GM18858 (cell line): ENCODE results near the gene ZDHHC4.

Experiments
- ATAC-seq: cut with Tn5 transposase; IDR thresholded peaks from one replicate; pipeline ENCODE4 v1.9.1; 2021; ENCODE audit not compliant: unreplicated experiment

ZDHHC4 gene

DNA sequence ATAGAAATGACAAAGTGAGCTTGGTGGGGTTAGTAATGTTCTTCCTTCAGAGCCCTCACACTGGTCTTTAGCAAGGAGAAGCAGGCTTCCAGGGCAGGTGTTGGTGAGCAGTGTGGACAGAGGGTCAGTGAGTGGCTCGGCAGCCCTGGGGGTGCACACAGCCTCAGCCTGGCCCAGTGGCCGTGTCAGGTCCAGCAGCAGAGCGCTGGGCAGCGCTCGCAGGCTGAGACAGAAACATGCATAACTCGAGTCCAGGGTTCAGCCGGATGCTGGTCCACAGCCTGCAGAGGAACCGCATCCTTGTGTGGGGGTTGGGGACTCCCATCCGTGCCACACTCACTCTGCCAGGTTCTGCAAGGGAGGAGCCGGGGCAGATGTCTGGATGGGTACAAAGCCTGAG is 27.2 kb downstream of the ZDHHC4 start:
- no peak for ATAC-seq

DNA sequence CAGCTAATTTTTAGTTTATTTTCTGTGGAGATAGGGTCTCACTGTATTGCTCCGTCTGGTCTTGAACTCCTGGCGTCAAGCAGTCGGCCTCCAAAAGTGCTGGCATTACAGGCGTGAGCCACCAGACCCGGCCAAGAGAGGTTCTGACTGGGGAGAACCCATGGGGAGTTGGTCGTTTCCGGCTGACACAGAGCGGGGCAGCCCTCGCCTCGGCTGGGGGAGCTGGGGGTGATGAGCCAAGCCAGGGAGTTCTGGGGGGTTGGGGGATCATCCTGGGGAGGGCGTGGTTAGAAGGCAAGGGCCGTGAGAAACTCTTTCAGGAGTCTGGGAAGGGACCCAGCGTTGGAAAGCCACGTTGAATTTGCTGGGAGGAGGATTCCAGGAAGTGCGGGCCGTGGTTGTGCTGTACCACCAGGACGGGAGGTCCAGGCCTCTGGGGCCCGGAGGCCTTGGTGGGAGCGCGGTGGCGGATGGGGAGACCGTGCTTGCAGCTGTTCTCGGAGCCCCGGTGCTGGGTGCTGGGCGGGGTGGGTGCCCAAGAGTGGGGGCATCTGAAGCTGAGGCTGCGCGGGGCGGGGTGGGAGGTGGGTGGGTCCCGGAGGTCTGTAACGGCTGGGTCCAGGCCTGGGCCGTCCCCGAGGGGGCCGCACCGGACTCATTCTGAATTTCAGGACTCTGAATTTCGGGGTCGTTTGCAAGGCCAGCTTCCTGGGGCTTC is 29.8 kb downstream of the ZDHHC4 start:
- no peak for ATAC-seq

DNA sequence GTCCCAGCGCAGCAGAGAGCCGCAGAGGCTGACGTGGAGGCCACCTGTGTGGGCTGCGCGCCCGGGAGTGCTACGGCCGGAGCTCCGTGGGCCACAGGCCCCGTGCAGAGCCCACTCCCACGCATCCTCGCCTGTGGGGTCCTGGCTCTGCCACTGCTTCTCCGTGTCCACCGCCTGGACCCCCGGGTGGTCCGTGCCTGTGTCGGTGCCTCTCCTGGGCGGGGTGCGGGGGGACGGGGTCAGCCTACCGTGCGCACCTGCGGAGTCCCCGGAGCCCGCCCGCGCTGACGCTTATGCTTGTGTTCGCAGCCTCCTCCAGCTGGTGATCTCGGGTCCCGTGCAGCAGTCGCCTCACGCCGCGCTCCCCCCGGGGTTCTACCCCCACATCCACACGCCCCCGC is 30.4 kb downstream of the ZDHHC4 start:
- ATAC-seq = no peak

DNA sequence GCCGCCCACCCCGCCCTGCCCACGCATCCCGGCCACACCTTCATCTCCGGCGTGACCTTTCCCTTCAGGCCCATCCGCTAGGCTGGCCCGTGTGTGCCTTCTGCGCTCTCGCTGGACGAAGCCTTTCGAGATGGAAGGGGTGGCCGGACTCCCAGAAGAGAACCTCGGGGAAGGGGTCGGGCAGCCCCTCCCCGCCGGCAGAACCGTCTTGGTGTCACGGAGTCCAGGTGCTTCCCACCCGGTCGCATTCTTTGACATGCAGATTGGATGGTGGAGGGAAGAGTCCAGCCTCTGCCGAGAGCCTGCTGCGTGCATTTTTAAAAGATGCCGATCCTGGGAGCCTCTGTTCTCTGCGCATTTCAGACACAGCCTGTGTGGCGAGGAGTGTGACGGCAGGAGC is 30.8 kb downstream of the ZDHHC4 start:
- no peak for ATAC-seq

DNA sequence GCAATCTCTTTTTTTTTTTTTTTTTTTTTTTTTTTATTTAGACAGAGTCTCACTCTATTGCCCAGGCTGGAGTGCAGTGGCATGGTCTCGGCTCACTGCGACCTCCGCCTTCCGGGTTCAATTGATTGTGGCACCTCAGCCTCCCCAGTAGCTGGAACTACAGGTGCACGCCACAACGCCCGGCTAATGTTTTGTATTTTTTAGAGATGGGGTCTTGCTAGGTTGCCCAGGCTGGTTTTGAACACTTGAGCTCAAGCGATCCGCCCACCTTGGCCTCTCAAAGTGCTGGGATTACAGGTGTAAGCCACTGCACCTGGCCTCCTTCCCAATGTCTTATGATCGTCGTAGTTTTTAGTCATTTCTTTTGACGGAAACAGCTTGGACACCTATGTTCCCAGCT is 31.5 kb downstream of the ZDHHC4 start:
- ATAC-seq = no peak

DNA sequence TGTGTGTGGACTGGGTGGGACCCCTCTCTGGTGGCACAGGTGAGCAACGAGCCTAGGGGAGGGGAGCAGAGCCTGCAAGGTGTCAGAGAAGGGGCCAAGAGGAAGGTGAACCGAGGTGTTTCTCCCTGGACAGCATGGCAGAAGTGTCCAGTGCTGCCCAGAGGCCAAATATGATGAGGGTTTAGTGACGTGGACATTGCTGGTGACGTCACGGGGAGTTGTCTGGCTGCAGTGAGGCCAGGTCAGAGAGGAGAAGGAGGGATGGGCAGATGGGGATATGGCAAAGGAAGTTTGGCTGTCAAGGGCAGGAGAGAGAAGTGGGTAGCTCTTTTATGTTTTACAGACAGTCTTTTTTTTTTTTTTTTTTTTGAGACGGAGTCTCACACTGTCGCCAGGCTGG is 35.6 kb downstream of the ZDHHC4 start:
- no peak for ATAC-seq

DNA sequence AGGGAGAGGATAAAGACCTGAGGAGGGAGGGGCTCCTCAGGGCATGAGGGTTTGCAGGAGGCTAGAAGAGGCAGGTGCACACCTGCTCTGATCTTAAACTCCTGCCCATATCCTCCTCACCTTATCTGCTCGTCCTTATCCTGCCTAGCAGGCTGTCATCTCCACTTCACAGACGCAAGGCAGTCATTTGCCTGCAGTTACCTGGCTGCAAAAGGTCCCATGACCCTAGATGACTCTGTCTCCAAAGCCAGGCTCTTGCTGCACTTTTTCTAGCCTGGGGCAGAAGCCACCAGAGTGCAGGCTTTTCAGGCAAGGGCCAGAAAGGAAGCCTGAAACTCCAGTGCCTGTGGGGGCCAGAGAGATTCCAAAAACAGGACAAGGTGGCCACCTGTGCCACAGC is 36.5 kb downstream of the ZDHHC4 start:
- ATAC-seq = no peak

DNA sequence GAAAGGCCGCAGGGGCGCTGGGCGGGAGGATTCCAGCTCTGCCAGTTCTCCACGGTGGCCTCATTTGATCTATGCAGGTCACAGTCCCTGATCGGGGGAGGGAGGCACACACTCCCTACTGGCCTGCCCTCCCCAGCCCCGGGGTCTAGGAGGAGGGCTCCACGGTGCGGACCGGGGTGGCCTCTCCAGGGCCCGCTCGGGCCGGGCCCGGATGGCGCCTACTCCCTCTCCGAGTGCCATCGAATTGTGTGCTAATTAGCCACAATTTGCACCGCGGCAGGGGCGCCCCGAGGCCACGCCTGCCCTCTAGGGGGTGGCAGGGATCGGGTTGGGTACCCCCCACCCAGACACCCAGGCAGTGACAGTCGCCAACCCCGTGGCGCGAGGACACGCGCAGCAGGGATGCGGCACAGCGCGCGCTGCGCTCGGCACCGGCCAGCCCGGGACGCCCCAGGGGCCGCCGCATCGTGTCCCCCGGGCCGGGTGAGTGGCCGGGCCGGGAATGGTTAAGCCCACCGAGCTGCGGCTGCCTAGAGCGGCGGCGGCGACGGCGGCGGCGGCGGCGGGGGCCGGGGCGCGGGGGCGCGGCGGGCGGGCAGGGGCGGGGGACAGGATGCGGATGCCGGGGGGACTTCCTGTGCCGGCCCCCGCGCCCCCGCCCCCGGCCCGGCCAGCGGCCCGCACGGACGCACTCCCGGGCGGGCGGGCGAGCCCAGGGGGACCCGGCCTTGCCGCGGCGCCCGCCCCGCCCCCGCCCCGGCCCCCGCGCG is 37.9 kb downstream of the ZDHHC4 start, which contains the start of gene ZNF853:
Gene ZNF853, plus strand, starts transcription at position 658 of the 770 bp plus-strand sequence. CDS start 565 bp downstream, outside the sequence.
- ATAC-seq = no peak

DNA sequence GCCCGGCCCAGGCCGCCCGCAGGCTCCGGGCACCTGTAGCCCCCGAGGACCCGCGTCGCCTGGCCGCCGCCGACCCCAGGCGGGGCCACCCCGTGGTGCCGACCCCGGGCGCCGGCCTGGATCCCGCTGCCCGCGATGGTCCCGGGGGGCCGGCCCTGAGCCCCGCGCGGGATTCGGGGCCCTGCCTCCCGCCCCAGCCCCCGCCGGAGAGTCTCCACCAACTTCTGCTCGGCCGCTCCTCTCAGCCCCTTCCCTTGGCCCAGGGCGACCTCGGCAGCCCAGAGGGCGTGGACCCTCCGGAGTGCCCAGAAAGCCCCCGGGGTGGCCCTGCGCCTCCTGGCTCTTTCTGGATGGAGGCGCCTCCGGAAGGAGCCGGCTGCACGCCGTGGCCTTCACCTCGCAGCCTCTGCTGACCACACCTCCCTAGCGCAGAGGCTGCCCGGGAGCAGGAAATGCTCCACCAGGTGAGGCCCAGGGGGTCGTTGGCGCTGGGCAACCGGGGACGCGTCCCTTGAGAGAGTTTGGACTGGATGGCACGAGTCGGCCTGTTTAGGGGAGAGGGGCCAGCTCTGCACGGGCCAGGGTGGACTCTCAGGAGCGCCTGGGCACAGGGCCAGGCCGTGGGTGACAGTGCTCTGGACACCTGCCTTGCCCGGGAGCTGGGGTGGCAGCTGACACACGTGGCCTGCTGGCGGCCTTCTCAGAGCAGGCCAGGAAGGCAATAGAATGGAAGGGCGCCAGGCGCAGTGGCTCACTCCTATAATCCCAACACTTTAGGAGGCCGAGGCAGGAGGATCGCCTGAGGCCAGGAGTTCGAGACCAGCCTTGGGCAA is 38.7 kb downstream of the ZDHHC4 start:
- no peak for ATAC-seq

DNA sequence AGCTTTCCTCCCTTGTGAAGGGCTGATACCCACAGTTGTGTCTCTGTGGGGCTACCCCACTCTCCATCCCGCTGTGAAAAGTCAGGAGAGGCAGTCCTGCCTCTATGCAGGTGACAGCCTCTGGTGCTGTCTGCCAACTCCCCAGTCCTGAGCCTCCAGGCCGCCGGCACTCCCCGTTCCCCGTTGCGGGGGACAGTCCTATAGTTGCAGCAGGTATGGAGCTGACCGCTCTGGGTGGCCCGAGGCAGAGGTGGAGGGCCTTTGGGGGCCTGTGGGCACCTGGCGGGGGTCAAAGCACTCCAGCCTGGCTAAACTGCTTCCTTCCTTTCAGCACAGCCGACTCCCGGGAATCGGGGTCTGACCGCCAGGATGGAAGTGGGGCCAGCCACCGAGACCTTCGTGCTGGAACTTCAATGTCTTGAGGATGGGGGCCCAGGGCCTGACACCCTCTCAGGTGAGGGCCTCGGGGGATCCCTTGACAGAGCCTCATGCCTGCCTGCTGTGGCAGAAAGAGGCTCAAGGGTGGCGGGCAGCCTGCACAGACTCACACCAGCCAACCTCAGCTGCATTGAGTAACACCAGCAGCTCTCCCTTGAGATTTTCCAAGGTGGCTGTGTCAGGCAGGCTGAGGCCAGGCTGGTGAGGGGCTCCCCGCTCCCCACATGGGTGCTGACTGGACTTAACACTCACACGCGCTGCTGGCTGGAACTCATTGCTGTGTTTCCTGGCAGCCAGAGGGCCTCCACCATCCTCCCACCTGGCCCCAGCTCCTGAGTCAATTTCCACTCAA is 39.8 kb downstream of the ZDHHC4 start:
- no peak for ATAC-seq

DNA sequence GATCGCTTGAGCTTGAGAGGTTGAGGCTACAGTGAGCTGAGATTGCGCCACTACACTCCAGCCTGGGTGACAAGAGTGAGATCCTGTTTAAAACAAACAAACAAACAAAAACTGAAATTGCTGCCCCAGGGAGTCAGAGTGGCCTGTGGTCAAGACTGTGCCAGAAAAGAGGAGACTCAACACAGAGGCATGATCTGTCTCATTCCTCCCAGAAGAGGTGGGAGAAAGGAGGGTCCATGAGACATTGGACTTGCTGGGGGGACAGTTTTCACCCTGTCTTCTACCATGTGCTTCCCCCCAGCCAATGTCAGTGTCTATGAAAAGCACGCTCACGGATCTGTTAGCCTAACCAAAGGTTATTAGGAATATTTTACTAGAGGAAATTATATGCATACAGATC is 41.4 kb downstream of the ZDHHC4 start:
- no peak for ATAC-seq

DNA sequence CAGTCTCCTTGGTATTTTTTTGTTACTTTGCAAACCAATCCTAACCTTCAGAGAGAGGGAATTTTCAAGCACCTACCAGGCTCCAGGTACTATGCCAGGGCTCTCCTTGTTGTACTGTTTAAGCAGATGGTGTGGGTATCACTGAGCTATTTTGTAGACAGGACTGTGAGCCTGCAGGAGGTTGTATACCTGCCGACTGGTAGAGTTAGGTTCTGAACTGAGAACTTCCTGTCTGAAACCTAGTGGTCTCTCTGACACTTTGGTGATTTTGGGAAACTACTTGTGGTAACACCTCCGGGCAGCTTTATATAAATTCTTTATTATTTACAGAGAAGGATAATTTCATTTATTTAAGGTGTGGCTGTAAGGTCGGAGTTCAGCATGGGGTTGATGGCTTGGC is 42.7 kb downstream of the ZDHHC4 start:
- ATAC-seq = no peak

DNA sequence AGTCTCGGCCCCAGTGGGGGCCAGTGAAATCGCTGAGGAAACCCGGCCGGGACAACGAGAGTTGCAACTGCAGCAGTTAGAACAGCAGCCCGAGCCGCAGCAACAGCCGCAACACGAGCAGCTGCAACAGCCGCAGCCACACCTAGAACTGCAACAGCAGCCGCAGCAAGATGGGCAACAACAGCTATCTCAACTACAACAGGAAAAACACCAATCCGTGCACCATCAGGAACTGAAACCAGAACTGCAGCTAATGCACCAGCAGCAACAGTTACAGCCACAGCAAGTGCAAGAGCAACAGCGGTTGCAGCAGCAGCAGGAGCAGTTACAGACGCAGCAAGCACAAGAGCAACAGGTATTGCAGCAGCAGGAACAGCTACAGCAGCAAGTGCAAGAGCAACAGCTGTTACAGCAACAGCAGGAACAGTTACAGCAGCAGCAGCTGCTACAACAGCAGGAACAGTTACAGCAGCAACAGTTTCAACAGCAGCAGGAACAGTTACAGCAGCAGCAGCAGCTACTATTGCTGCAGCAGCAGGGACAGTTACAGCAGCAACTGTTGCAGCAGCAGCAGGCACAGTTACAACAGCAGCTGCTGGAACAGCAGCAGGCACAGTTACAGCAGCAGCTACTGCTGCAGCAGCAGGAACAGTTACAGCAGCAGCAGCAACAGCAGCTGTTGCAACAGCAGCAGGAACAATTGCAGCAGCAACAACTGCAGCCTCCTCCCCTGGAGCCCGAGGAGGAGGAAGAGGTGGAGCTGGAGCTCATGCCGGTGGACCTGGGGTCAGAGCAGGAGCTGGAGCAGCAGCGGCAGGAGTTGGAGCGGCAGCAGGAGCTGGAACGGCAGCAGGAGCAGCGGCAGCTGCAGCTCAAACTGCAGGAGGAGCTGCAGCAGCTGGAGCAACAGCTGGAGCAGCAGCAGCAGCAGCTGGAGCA is 44.2 kb downstream of the ZDHHC4 start:
- ATAC-seq = no peak

DNA sequence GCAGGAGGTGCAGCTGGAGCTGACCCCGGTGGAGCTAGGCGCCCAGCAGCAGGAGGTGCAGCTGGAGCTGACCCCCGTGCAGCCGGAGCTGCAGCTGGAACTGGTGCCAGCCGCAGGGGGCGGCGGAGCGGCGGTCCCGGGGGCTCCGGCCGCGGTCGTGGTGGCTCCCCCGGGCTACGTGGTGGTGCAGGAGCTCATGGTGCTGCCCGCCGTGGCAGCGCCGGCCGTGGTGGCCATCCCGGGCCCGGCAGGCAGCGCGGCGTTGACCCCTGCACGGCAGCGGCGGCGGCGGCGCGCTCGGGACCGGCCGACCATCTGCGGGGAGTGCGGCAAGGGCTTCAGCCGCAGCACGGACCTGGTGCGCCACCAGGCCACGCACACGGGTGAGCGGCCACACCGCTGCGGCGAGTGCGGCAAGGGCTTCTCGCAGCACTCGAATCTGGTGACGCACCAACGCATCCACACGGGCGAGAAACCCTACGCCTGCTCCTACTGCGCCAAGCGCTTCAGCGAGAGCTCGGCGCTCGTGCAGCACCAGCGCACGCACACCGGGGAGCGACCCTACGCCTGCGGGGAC is 45.0 kb downstream of the ZDHHC4 start:
- no peak for ATAC-seq

DNA sequence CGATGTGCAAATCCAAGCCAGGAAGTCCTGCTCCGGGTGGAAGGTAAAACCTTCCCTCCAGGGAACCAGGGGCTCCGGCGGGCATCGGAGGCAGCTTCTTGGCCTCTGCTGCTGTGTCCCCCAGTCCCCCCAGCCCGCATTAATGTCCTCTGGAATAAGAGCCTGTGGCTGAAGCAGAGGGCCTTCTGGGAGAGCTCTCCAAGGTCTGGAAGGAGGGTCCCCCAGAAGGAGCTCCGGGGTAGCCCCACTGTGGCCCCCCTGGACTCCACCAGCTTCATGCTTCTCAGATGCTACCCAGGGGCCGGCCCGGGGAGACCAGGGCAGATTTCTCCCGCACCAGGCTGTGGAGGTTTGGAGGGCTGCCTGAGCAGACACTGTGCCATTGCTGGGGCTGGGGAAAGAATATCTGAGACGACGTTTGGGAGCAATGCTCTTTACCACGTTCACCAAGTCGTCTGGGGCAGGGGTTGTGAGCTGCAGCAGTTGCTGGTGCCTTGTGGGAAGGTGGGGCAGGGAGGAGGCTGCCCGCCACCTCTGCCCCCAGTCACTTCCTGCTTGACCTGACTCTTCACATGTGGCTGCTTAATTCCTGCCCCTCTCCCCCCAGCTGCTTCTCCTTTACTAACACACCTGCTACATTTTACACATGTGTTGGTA is 46.5 kb downstream of the ZDHHC4 start:
- ATAC-seq = no peak

DNA sequence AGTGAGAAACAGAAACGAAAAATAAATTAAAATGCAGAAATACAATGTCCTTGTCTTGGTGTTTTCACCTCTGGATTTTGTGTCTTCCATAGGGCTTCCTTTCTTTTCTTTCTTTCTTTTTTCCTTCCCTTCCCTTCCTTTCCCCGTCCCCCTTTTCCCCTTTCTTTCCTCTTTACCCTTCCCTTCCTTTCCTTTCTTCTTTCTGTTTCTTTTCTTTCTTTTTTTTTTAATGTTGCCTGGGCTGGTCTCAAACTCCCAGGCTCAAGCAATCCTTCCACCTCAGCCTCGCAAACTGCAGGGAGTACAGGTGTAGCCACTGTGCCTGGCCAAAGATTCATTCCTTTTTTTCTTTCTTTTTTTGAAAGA is 47.0 kb downstream of the ZDHHC4 start:
- ATAC-seq = no peak

DNA sequence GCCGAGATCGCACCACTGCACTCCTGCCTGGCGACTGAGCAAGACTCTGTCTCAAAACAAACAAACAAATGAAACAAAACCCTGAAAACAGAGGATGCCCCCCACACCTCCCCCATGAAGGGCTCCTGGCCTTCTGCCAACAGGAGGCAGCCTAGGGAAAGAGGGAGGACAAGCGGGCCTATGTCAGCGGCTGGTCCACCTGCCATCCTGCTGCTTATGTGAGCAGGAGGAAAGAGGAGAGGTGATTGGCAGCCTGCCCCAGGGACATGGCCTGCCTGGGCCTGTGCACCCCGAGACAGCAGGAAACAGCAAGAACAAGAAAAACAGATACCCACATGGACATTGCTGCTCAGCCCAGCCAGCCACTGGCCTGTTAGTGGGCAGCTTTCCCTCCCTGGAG is 50.8 kb downstream of the ZDHHC4 start:
- ATAC-seq = no peak

DNA sequence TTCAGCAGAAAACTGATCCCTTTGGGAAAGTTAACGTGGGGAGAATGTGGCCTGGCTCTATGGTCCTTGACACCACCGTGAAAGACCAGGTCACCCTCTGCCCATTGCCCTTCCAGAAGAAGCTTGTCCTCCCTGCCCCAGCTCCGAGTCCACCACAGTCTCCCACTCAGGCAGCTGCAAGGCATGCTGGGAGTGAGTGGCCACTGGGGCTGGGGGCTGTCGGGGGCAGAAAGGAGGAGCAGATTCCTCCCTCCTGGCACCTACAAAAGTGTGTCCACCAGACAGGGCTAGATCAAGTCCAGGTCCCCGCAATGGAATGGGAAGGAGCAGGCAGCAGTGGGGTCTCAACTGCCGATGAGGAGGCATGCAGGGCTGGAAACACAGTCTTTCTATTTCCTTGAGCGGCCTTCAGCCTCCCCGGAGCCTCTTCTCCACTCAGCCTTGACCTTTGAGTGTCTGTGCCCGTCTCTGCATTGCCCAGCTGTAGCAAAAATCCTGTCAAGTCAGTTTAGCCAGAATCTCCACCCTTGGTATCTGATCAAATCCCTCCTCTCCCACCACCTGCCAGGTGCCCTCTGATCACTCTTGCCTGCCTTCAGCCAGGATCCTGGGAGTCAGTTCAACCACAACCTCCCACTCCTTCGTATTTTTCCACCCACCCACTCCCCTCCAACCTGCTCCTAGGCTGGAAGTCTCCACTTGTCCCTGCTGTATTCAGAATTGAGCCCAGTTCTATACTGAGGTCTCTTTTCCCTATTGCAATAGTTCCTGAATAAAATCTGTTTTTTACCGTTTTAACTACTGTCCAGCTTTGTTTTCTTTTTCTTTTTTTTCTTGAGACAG is 53.0 kb downstream of the ZDHHC4 start:
- ATAC-seq = no peak
